Activated CD8-positive, alpha-beta T cell treated with anti-CD3 and anti-CD28 coated beads for 36 hours (primary cell): ENCODE results near the gene TNFRSF4. TPM values are rescaled to one million over a fixed set of nuclear protein-coding genes. Genes with fewer than 3 reads are reported as not detected.
"Not testable (repeated sequence)": the region's sequence is repeated elsewhere in the genome, so short reads cannot be mapped to it uniquely, and the experiment has no call there.

Source experiments
- ATAC-seq: fragments of 200-7000 bp; cut with Tn5 transposase; one replicate; pipeline ENCODE4 v1.10.0; 2021; ENCODE audit warnings: mild to moderate bottlenecking, moderate library complexity
- CTCF ChIA-PET: fragments of 350-600 bp; sonication (Branson Sonifier 250); formaldehyde crosslinking; loops from one replicate; lab custom pipeline; 2021; ENCODE audit warnings: antibody characterized with exemption; lab: Charles Lee
- POLR2A ChIA-PET: fragments of 350-600 bp; sonication (Branson Sonifier 250); formaldehyde crosslinking; loops from one replicate; lab custom pipeline; 2021; ENCODE audit warnings: antibody characterized with exemption; lab: Charles Lee
- DNase-seq: peaks from one replicate; pipeline ENCODE4 v3.0.0-alpha.2; 2020
- H3K27ac Mint-ChIP-seq: one replicate; pipeline ENCODE4 v1.8.0; 2021; ENCODE audit warnings: mild to moderate bottlenecking, mixed read lengths
- H3K27me3 Mint-ChIP-seq: one replicate; pipeline ENCODE4 v1.8.0; 2021; ENCODE audit warnings: mixed read lengths
- H3K36me3 Mint-ChIP-seq: one replicate; pipeline ENCODE4 v1.8.0; 2021; ENCODE audit warnings: low read depth, mixed read lengths
- H3K4me1 Mint-ChIP-seq: one replicate; pipeline ENCODE4 v1.8.0; 2021; ENCODE audit warnings: low read depth, mixed read lengths
- H3K4me3 Mint-ChIP-seq: one replicate; pipeline ENCODE4 v1.8.0; 2021; ENCODE audit warnings: mild to moderate bottlenecking, moderate library complexity, mixed read lengths
- H3K9me3 Mint-ChIP-seq: one replicate; pipeline ENCODE4 v1.8.0; 2021; ENCODE audit warnings: mixed read lengths
- intact Hi-C: fragments of 100-400 bp; cut with micrococcal nuclease; formaldehyde crosslinking; loops from one replicate; pipeline ENCODE4 v1.10.0; 2022
- total RNA-seq, 2 experiments: library from RNA; stranded (reverse); gene quantifications; one replicate each; pipeline ENCODE4 v1.2.3, GENCODE V29; 2021
- TF ChIP-seq, protein P1 (sequence below): fragments of 200-600 bp; IDR thresholded peaks from one replicate; pipeline ENCODE4 v1.8.0; 2022; ENCODE audit warnings: antibody characterized with exemption, mild to moderate bottlenecking

TNFRSF4 gene
- total RNA-seq, 2 experiments from 2014 or later, result 137 to 142 TPM

- no peaks in the 10 kb centered on the region for H3K36me3 Mint-ChIP-seq
Observed at GRCh38 chr1:1179346-1179982, 34.5 kb downstream of the TNFRSF4 start.

GRCh38 chr1:1178794-1179331 is 35.1 kb downstream of the TNFRSF4 start:
- no peaks in the 10 kb centered on the region for H3K36me3 Mint-ChIP-seq

More at GRCh38 chr1:1179346-1179982, 34.5 kb downstream of the TNFRSF4 start:
- peaks cover 6% of the 10 kb centered on the region for H3K27me3 Mint-ChIP-seq
- ChIA-PET POLR2A (interaction anchor here (1.2 kb wide), 1 partner anchor 15 kb away, joined by 4 read pairs; no protein-coding TSS in a partner anchor), CTCF (interaction anchor here (1.1 to 1.2 kb wide), 2 partner anchors 15 to 57 kb away, joined by 3 read pairs; no protein-coding TSS in a partner anchor)
- ATAC-seq (no peak), DNase-seq (no peak)
- H3K9me3 Mint-ChIP-seq, result no peaks in the 10 kb centered on the region
- TF ChIP-seq, protein P1, sequence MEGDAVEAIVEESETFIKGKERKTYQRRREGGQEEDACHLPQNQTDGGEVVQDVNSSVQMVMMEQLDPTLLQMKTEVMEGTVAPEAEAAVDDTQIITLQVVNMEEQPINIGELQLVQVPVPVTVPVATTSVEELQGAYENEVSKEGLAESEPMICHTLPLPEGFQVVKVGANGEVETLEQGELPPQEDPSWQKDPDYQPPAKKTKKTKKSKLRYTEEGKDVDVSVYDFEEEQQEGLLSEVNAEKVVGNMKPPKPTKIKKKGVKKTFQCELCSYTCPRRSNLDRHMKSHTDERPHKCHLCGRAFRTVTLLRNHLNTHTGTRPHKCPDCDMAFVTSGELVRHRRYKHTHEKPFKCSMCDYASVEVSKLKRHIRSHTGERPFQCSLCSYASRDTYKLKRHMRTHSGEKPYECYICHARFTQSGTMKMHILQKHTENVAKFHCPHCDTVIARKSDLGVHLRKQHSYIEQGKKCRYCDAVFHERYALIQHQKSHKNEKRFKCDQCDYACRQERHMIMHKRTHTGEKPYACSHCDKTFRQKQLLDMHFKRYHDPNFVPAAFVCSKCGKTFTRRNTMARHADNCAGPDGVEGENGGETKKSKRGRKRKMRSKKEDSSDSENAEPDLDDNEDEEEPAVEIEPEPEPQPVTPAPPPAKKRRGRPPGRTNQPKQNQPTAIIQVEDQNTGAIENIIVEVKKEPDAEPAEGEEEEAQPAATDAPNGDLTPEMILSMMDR, result no peak
- H3K4me3 Mint-ChIP-seq, result no peak overlapping the region
- H3K4me1 Mint-ChIP-seq, result peaks cover 7% of the 10 kb centered on the region
- no peak overlapping the region for H3K27ac Mint-ChIP-seq
- intact Hi-C loops, result no loop called here

GRCh38 chr1:1177452-1178206 is 36.3 kb downstream of the TNFRSF4 start:
- intact Hi-C loops, result no loop called here
- ChIA-PET CTCF (no interaction called here), POLR2A (no interaction called here)
- H3K27ac Mint-ChIP-seq, result no peak overlapping the region
- no peaks in the 10 kb centered on the region for H3K36me3 Mint-ChIP-seq
- TF ChIP-seq, protein P1, result no peak
- peaks cover 6% of the 10 kb centered on the region for H3K27me3 Mint-ChIP-seq
- no peaks in the 10 kb centered on the region for H3K9me3 Mint-ChIP-seq
- H3K4me3 Mint-ChIP-seq, result no peak overlapping the region
- DNase-seq (no peak), ATAC-seq (no peak)
- peaks cover 18% of the 10 kb centered on the region for H3K4me1 Mint-ChIP-seq

More at GRCh38 chr1:1178794-1179331, 35.1 kb downstream of the TNFRSF4 start:
- no peak for ATAC-seq
- POLR2A ChIA-PET, result interaction anchor here (1.2 kb wide), 1 partner anchor 16 kb away, joined by 4 read pairs; no protein-coding TSS in a partner anchor
- TF ChIP-seq, protein P1, result no peak
- H3K4me1 Mint-ChIP-seq, result peaks cover 11% of the 10 kb centered on the region
- no peaks in the 10 kb centered on the region for H3K9me3 Mint-ChIP-seq
- intact Hi-C loops, result no loop called here
- no peak overlapping the region for H3K27ac Mint-ChIP-seq
- CTCF ChIA-PET, result interaction anchor here (1.2 kb wide), 1 partner anchor 16 kb away, joined by 3 read pairs; no protein-coding TSS in a partner anchor
- peaks cover 6% of the 10 kb centered on the region for H3K27me3 Mint-ChIP-seq
- H3K4me3 Mint-ChIP-seq, result no peak overlapping the region
- DNase-seq, result no peak

DNA sequence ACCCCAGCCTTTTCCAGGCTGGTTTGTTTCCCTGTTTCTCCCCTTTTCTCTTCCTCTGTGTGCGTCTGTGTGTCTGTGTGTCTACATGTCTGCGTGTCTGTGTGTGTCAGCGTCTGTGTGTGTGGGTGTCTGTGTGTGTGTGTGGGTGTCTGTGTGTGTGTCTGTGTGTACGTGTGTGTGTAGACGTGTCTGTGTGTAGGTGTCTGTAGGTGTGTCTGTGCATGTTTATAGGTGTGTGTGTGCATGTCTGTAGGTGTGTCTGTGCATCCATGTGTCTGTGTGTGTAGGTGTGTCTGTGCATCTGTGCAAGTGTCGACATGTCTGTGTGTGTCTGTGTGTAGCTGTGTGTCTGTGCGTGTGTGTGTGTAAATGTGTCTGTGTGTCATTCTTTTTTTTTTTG is 37.0 kb downstream of the TNFRSF4 start:
- Mint-ChIP-seq H3K36me3 (no peaks in the 10 kb centered on the region), H3K4me3 (no peak overlapping the region), H3K27ac (no peak overlapping the region), H3K27me3 (peaks cover 6% of the 10 kb centered on the region), H3K4me1 (peaks cover 23% of the 10 kb centered on the region), H3K9me3 (no peaks in the 10 kb centered on the region)
- POLR2A ChIA-PET, result no interaction called here
- CTCF ChIA-PET, result no interaction called here
- ATAC-seq, result no peak
- TF ChIP-seq, protein P1, result no peak
- intact Hi-C loops, result no loop called here
- DNase-seq, result no peak

- H3K27me3 Mint-ChIP-seq, H3K4me3 Mint-ChIP-seq, intact Hi-C loops, H3K36me3 Mint-ChIP-seq, H3K27ac Mint-ChIP-seq, DNase-seq, ATAC-seq, H3K9me3 Mint-ChIP-seq: not testable (repeated sequence)
- H3K4me1 Mint-ChIP-seq, result peaks cover 22% of the 10 kb centered on the region
- POLR2A ChIA-PET, result interaction anchor here (1.2 kb wide), 1 partner anchor 17 kb away, joined by 3 read pairs; no protein-coding TSS in a partner anchor
- CTCF ChIA-PET, result interaction anchor here (1.2 to 1.3 kb wide), 2 partner anchors 11 to 15 kb away, joined by 3 to 4 read pairs; no protein-coding TSS in a partner anchor
Observed at GRCh38 chr1:1176063-1176761, 37.7 kb downstream of the TNFRSF4 start.
